Sigmoid colon (tissue), 7 donors: Measurements from ENCODE around the gene RNF25. TPM values are rescaled to one million over a fixed set of nuclear protein-coding genes. Genes with fewer than 3 reads are reported as not detected.

Experiments
- DNase-seq: peaks from one replicate; pipeline ENCODE4 v3.0.0-alpha.2; 2019
- H3K27ac ChIP-seq, 4 donors: fragments of 200-600 bp; sonication (generic); one replicate each; pipeline ENCODE4 v1.5.1; 2016 to 2019; ENCODE audit warnings: mild to moderate bottlenecking in 1 of 4
- H3K27me3 ChIP-seq, 3 donors: fragments of 200-600 bp; sonication (generic); one replicate each; pipeline ENCODE4 v1.5.1; 2019; ENCODE audit warnings: mild to moderate bottlenecking in 1 of 3
- H3K36me3 ChIP-seq, 4 donors: fragments of 200-600 bp; sonication (generic); one replicate each; pipeline ENCODE4 v1.5.1; 2016 to 2019
- H3K4me1 ChIP-seq, 4 donors: fragments of 200-600 bp; sonication (generic); one replicate each; pipeline ENCODE4 v1.5.1; 2017 to 2019
- H3K4me3 ChIP-seq, 4 donors: fragments of 200-600 bp; sonication (generic); one replicate each; pipeline ENCODE4 v1.5.1; 2017 to 2019; ENCODE audit warnings: mild to moderate bottlenecking in 2 of 4, moderate library complexity in 1 of 4
- H3K9me3 ChIP-seq, 4 donors: fragments of 200-600 bp in 3 of 4; sonication (generic) in 3 of 4; one replicate each; pipeline versions ENCODE4 v1.5.1 to v1.6.1; 2013 to 2019
- CTCF ChIP-seq, 4 experiments: fragments of 450-650 bp in 3 of 4; fragments of 200-600 bp in 1 of 4; IDR thresholded peaks; one replicate each; pipeline ENCODE4 v1.5.1; 2016 to 2019; ENCODE audit warnings: antibody characterized with exemption in 4 of 4, mild to moderate bottlenecking in 3 of 4, moderate library complexity in 2 of 4
- EP300 ChIP-seq, 4 donors: sonication (generic); formaldehyde crosslinking; IDR thresholded peaks; one replicate each; pipeline ENCODE4 v1.6.1; 2017; ENCODE audit warnings: antibody characterized with exemption in 4 of 4
- POLR2A ChIP-seq, 2 donors: fragments of 450-650 bp; IDR thresholded peaks; one replicate each; pipeline ENCODE4 v1.6.1; 2016; ENCODE audit warnings: antibody characterized with exemption in 2 of 2, mild to moderate bottlenecking in 2 of 2, moderate library complexity in 2 of 2
- POLR2AphosphoS5 ChIP-seq, 4 donors: sonication (generic); formaldehyde crosslinking; IDR thresholded peaks; one replicate each; pipeline ENCODE4 v1.6.1; 2017; ENCODE audit warnings: antibody characterized with exemption in 4 of 4
- WGBS, 2 donors: extraction: QIAGEN DNeasy Blood & Tissue Kit; methylation state at CpG; one replicate each; pipeline ENCODE4 v1.1.7; 2013; 5-methylcytosine and 5-hydroxymethylcytosine counted together
- intact Hi-C: fragments of 100-400 bp; cut with DNase I; formaldehyde crosslinking; loops from one replicate; pipeline ENCODE4 v1.15.1; 2023
- polyA plus RNA-seq, 3 donors: library from polyadenylated mRNA; stranded (reverse); fragments of 200-250 nt; gene quantifications; one replicate each; pipeline ENCODE4 v1.2.3, GENCODE V29; 2013
- total RNA-seq, 4 donors: library from RNA; depleted of rRNA; stranded (reverse); fragments of >200 nt; gene quantifications; one replicate each; pipeline ENCODE4 v1.1.0, GENCODE V29; 2016
- donor health status: healthy with polysubstance abuse.
- donor health status: Bipolar disorder and iron deficiency.
- donor health status: healthy.

RNF25 gene
- total and polyA plus RNA-seq, 7 donors: 6.4 to 24.7 (median 19.2) TPM

GRCh38 chr2:218718058-218718457 lies 46.3 kb upstream of the RNF25 start:
- intact Hi-C loops: no loop called here
- no peaks in the 10 kb centered on the region for H3K27me3 ChIP-seq
- 94% methylated on average over 7 of the region's 7 CpGs for WGBS, 2 donors
- H3K9me3 ChIP-seq: no peaks in the 10 kb centered on the region
- H3K27ac ChIP-seq: no peak overlapping the region
- peaks cover 0 to 12% (median 2%) of the 10 kb centered on the region in 4 donors for H3K4me1 ChIP-seq
- TF ChIP-seq EP300 (IDR thresholded peaks at IDR 0.05) (no peak), CTCF (IDR thresholded peaks at IDR 0.05) (no peak)
- H3K4me3 ChIP-seq: no peak overlapping the region
- no peak for DNase-seq
- no peaks in the 10 kb centered on the region for H3K36me3 ChIP-seq

GRCh38 chr2:218717262-218717661 lies 45.5 kb upstream of the RNF25 start:
- Histone ChIP-seq H3K27ac (no peak overlapping the region), H3K27me3 (no peaks in the 10 kb centered on the region), H3K4me3 (no peak overlapping the region), H3K36me3 (no peaks in the 10 kb centered on the region), H3K4me1 (peaks cover 0 to 7% (median 2%) of the 10 kb centered on the region in 4 donors), H3K9me3 (no peaks in the 10 kb centered on the region)
- WGBS, 2 donors: 41 to 77% methylated on average over 3 of the region's 3 CpGs
- no peak for DNase-seq
- intact Hi-C loops: no loop called here
- no peak for TF ChIP-seq CTCF (IDR thresholded peaks at IDR 0.05)
- TF ChIP-seq POLR2A (IDR thresholded peaks at IDR 0.05): no peak
- no peak for TF ChIP-seq POLR2AphosphoS5 (IDR thresholded peaks at IDR 0.05)
- no peak for TF ChIP-seq EP300 (IDR thresholded peaks at IDR 0.05)

- H3K27me3 ChIP-seq: no peaks in the 10 kb centered on the region
- no peaks in the 10 kb centered on the region for H3K9me3 ChIP-seq
- DNase-seq: no peak
- H3K36me3 ChIP-seq: no peaks in the 10 kb centered on the region
- intact Hi-C loops: no loop called here
- TF ChIP-seq CTCF (IDR thresholded peaks at IDR 0.05) (no peak), POLR2A (IDR thresholded peaks at IDR 0.05) (no peak), EP300 (IDR thresholded peaks at IDR 0.05) (no peak), POLR2AphosphoS5 (IDR thresholded peaks at IDR 0.05) (no peak)
- H3K27ac ChIP-seq: no peak overlapping the region
- H3K4me3 ChIP-seq: no peak overlapping the region
- peaks cover 0 to 16% (median 11%) of the 10 kb centered on the region in 4 donors for H3K4me1 ChIP-seq
- WGBS, 2 donors: 84 to 85% methylated on average over 4 of the region's 4 CpGs
These were observed 44.3 kb upstream of the RNF25 start for GRCh38 chr2:218716070-218716469.

GRCh38 chr2:218713922-218714321 lies 42.1 kb upstream of the RNF25 start:
- no peak for TF ChIP-seq POLR2AphosphoS5 (IDR thresholded peaks at IDR 0.05)
- TF ChIP-seq EP300 (IDR thresholded peaks at IDR 0.05): no peak
- no peak for TF ChIP-seq CTCF (IDR thresholded peaks at IDR 0.05)
- no peak for TF ChIP-seq POLR2A (IDR thresholded peaks at IDR 0.05)
- 93 to 97% methylated on average over 2 of the region's 2 CpGs for WGBS, 2 donors
- H3K36me3 ChIP-seq: no peaks in the 10 kb centered on the region
- H3K27me3 ChIP-seq: no peaks in the 10 kb centered on the region
- intact Hi-C loops: loop anchor here (5.0 kb wide), 2 partner anchors 68 to 193 kb away; partner anchors contain the start of gene CYP27A1
- no peaks in the 10 kb centered on the region for H3K9me3 ChIP-seq
- no peak overlapping the region for H3K4me3 ChIP-seq
- H3K27ac ChIP-seq: no peak overlapping the region
- no peak for DNase-seq
- H3K4me1 ChIP-seq: peaks cover 0 to 16% (median 13%) of the 10 kb centered on the region in 4 donors

GRCh38 chr2:218711550-218711929 lies 39.7 kb upstream of the RNF25 start:
- no peaks in the 10 kb centered on the region for H3K36me3 ChIP-seq
- DNase-seq: no peak
- peak overlapping the region; percentile 67 to 93 (median 77) for H3K4me3 ChIP-seq
- peak overlapping the region; percentile 89 to 98 (median 92) for H3K27ac ChIP-seq
- TF ChIP-seq EP300 (IDR thresholded peaks at IDR 0.05) (no peak), POLR2A (IDR thresholded peaks at IDR 0.05) (no peak)
- intact Hi-C loops: loop anchor here (1.0 to 5.0 kb wide), 3 partner anchors 71 to 196 kb away; partner anchors contain the start of gene CYP27A1
- H3K27me3 ChIP-seq: no peaks in the 10 kb centered on the region
- WGBS, 2 donors: 5 to 17% methylated on average over 5 of the region's 5 CpGs
- peaks cover 0 to 11% (median 10%) of the 10 kb centered on the region in 4 donors for H3K4me1 ChIP-seq
- H3K9me3 ChIP-seq: no peaks in the 10 kb centered on the region
